A549 (cell line): ENCODE results near the gene SGTA.

Experiments used
- POLR2A ChIP-seq: IDR thresholded peaks from 2 replicates; pipeline ENCODE4 v1.6.1; 2012; ENCODE audit warnings: mild to moderate bottlenecking, low read length
- RAD21 ChIP-seq, 2 experiments: fragments of >200 bp in 1 of 2; sonication (Bioruptor Twin) in 1 of 2; formaldehyde crosslinking in 1 of 2; IDR thresholded peaks in 1 of 2; conservative IDR thresholded peaks in 1 of 2; 2 replicates in 1 of 2; 3 replicates in 1 of 2; pipeline ENCODE4 v1.6.1; 2012 to 2018; ENCODE audit warnings: inconsistent platforms in 1 of 2
- RFX5 ChIP-seq: fragments of 450-650 bp; IDR thresholded peaks from 2 replicates; pipeline ENCODE4 v1.7.1; 2014; ENCODE audit warnings: antibody characterized with exemption, mild to moderate bottlenecking, moderate library complexity
- SMC3 ChIP-seq: fragments of >200 bp; sonication (Bioruptor Twin); formaldehyde crosslinking; IDR thresholded peaks from 3 replicates; pipeline ENCODE4 v1.6.1; 2018; ENCODE audit warnings: inconsistent platforms
- ZC3H11A ChIP-seq: fragments of 450-650 bp; IDR thresholded peaks from 2 replicates; pipeline ENCODE4 v1.6.1; 2014; ENCODE audit warnings: antibody characterized with exemption, mild to moderate bottlenecking

DNA sequence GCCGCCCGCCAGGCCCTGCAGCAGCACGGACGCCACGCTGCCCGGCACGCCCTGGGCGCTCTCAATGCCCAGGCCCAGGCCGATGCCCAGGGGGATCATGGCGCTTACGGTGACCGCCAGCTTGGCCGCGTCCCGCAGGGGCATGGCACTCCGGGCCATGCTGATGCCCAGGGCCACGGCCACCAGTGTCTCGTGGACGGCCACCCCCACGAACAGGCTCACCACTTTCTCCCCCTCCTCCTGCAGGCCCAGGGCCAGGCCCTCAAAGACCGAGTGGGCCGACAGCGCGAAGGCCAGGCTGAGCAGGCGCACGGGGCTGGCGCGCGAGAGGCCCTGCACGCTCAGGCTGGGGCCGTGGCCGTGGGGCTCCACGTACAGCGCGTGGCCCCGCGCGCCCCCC, 50.2 kb downstream of the SGTA start:
- TF ChIP-seq SMC3 (no peak), ZC3H11A (no peak), RAD21 (conservative IDR thresholded peaks at IDR 0.05 in 1 of 2, IDR thresholded peaks at IDR 0.05 in 1 of 2) (no peak), RFX5 (no peak), POLR2A (no peak)
